Measurements from ENCODE around the gene DNAAF2. TPM values are rescaled to one million over a fixed set of nuclear protein-coding genes. Genes with fewer than 3 reads are reported as not detected.
A peak's percentile ranks its signal among the peaks of the same experiment; 100 is the strongest.

DNAAF2 gene
- total and polyA plus RNA-seq, 9 donors = 6.3 to 8.8 (median 7.7) TPM

DNA sequence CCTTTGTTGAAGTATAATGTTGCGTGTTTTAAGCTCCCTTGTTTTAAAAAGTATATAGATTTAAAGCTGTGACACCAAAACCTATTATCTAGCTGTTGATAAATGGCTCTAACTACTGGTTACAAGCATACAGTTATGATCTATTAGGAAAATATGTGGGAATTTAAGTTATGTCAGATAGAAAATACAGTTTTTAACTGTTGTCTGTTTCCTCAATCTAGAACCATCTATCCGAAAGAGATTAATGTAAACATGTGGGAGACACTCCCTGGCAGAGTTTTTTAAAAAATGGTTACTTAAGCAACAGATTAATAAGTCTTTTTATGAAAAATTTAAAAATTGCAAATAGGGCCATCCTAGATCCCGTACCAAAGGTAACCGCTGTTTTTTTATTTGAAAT lies 22.8 kb downstream of the DNAAF2 start:
- H3K9me3 ChIP-seq (replicated peaks; ENCODE audit: control insufficient read depth, low read depth, low read length) = no peaks in the 10 kb centered on the region
- no peak overlapping the region for H3K4me3 ChIP-seq (ENCODE audit: low read length)
- peaks cover 4% of the 10 kb centered on the region for H3K36me3 ChIP-seq (ENCODE audit: control insufficient read depth, insufficient read depth, low read length)
- H3K27ac ChIP-seq (ENCODE audit: low read length) = no peak overlapping the region
- H3K4me1 ChIP-seq (ENCODE audit: control insufficient read depth, insufficient read depth, low read length) = no peaks in the 10 kb centered on the region
- DNase-seq = no peak
- no CpG with 5 or more reads among the region's 4 CpGs for WGBS (ENCODE audit: insufficient coverage)
- H3K27me3 ChIP-seq (ENCODE audit: control insufficient read depth, insufficient read depth, low read length) = no peaks in the 10 kb centered on the region

- Histone ChIP-seq H3K27me3 (ENCODE audit: control insufficient read depth, insufficient read depth, low read length) (no peaks in the 10 kb centered on the region), H3K4me3 (ENCODE audit: low read length) (no peak overlapping the region), H3K9me3 (replicated peaks; ENCODE audit: control insufficient read depth, low read depth, low read length) (no peaks in the 10 kb centered on the region), H3K36me3 (ENCODE audit: control insufficient read depth, insufficient read depth, low read length) (peaks cover 11% of the 10 kb centered on the region), H3K4me1 (ENCODE audit: control insufficient read depth, insufficient read depth, low read length) (no peaks in the 10 kb centered on the region), H3K27ac (ENCODE audit: low read length) (no peak overlapping the region)
- DNase-seq = no peak
- WGBS (ENCODE audit: insufficient coverage) = 43% methylated on average over 1 of the region's 6 CpGs
These were observed 27.5 kb downstream of the DNAAF2 start for GRCh38 chr14:49607583-49607982.

- WGBS (ENCODE audit: insufficient coverage) = under 1% methylated on average over 75 of the region's 77 CpGs
- DNase-seq = peak; percentile 91
- Histone ChIP-seq H3K4me1 (ENCODE audit: control insufficient read depth, insufficient read depth, low read length) (peaks cover 2% of the 10 kb centered on the region), H3K9me3 (replicated peaks; ENCODE audit: control insufficient read depth, low read depth, low read length) (no peaks in the 10 kb centered on the region), H3K27me3 (ENCODE audit: control insufficient read depth, insufficient read depth, low read length) (no peaks in the 10 kb centered on the region), H3K27ac (ENCODE audit: low read length) (peak within 1 kb of the TSS; percentile 98), H3K4me3 (ENCODE audit: low read length) (peak within 1 kb of the TSS; percentile 69), H3K36me3 (ENCODE audit: control insufficient read depth, insufficient read depth, low read length) (peaks cover 12% of the 10 kb centered on the region)
These were observed 36.4 kb downstream of the DNAAF2 start, which contains the start of gene LRR1 for GRCh38 chr14:49598485-49599300. Gene LRR1, plus strand, starts transcription at chr14:49598940. Its CDS starts 81 bp downstream, at chr14:49599021.

DNA sequence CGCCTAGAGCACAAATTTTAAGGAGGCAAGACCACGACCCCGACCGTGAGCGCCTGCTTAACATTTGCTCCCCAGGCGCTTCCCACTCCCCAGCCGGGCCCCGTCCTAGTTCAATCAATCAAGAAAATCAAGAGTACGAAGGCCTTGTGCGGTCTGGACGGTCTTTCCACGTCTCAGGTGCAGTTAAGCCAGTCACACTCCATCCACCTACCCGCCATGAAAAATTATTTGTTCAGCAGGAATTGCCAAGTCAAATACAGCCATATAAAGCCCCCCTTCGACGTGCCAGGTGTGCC lies 36.9 kb downstream of the DNAAF2 start:
- WGBS (ENCODE audit: insufficient coverage) = 0% methylated on average over 11 of the region's 15 CpGs
- Histone ChIP-seq H3K9me3 (replicated peaks; ENCODE audit: control insufficient read depth, low read depth, low read length) (no peaks in the 10 kb centered on the region), H3K27me3 (ENCODE audit: control insufficient read depth, insufficient read depth, low read length) (no peaks in the 10 kb centered on the region), H3K4me1 (ENCODE audit: control insufficient read depth, insufficient read depth, low read length) (peaks cover 2% of the 10 kb centered on the region), H3K4me3 (ENCODE audit: low read length) (peak overlapping the region; percentile 69), H3K27ac (ENCODE audit: low read length) (peak overlapping the region; percentile 98), H3K36me3 (ENCODE audit: control insufficient read depth, insufficient read depth, low read length) (peaks cover 9% of the 10 kb centered on the region)
- no peak for DNase-seq

GRCh38 chr14:49594347-49595091 lies 40.5 kb downstream of the DNAAF2 start:
- H3K27ac ChIP-seq (ENCODE audit: low read length) = no peak overlapping the region
- no peak overlapping the region for H3K4me3 ChIP-seq (ENCODE audit: low read length)
- no peaks in the 10 kb centered on the region for H3K27me3 ChIP-seq (ENCODE audit: control insufficient read depth, insufficient read depth, low read length)
- no CpG with 5 or more reads among the region's 4 CpGs for WGBS (ENCODE audit: insufficient coverage)
- H3K4me1 ChIP-seq (ENCODE audit: control insufficient read depth, insufficient read depth, low read length) = peaks cover 2% of the 10 kb centered on the region
- peak; percentile 59 for DNase-seq
- H3K9me3 ChIP-seq (replicated peaks; ENCODE audit: control insufficient read depth, low read depth, low read length) = no peaks in the 10 kb centered on the region
- no peaks in the 10 kb centered on the region for H3K36me3 ChIP-seq (ENCODE audit: control insufficient read depth, insufficient read depth, low read length)

GRCh38 chr14:49593016-49593415 lies 42.0 kb downstream of the DNAAF2 start:
- Histone ChIP-seq H3K27me3 (ENCODE audit: control insufficient read depth, insufficient read depth, low read length) (no peaks in the 10 kb centered on the region), H3K4me3 (ENCODE audit: low read length) (no peak overlapping the region), H3K9me3 (replicated peaks; ENCODE audit: control insufficient read depth, low read depth, low read length) (no peaks in the 10 kb centered on the region), H3K4me1 (ENCODE audit: control insufficient read depth, insufficient read depth, low read length) (no peaks in the 10 kb centered on the region), H3K27ac (ENCODE audit: low read length) (no peak overlapping the region), H3K36me3 (ENCODE audit: control insufficient read depth, insufficient read depth, low read length) (no peaks in the 10 kb centered on the region)
- no CpG with 5 or more reads among the region's 3 CpGs for WGBS (ENCODE audit: insufficient coverage)
- no peak for DNase-seq

- H3K36me3 ChIP-seq (ENCODE audit: control insufficient read depth, insufficient read depth, low read length) = peaks cover 2% of the 10 kb centered on the region
- H3K4me1 ChIP-seq (ENCODE audit: control insufficient read depth, insufficient read depth, low read length) = peaks cover 8% of the 10 kb centered on the region
- no peaks in the 10 kb centered on the region for H3K9me3 ChIP-seq (replicated peaks; ENCODE audit: control insufficient read depth, low read depth, low read length)
- no CpG with 5 or more reads among the region's 3 CpGs for WGBS (ENCODE audit: insufficient coverage)
- DNase-seq = no peak
- H3K27me3 ChIP-seq (ENCODE audit: control insufficient read depth, insufficient read depth, low read length) = no peaks in the 10 kb centered on the region
- no peak overlapping the region for H3K27ac ChIP-seq (ENCODE audit: low read length)
- no peak overlapping the region for H3K4me3 ChIP-seq (ENCODE audit: low read length)
These were observed 45.7 kb downstream of the DNAAF2 start for GRCh38 chr14:49589387-49589786.

GRCh38 chr14:49586673-49587460 lies 48.2 kb downstream of the DNAAF2 start:
- no CpG with 5 or more reads among the region's 21 CpGs for WGBS (ENCODE audit: insufficient coverage)

GRCh38 chr14:49585803-49586672 lies 49.0 kb downstream of the DNAAF2 start, which contains the start of gene RPS29:
Gene RPS29, minus strand, starts transcription at chr14:49586380. Its CDS starts 34 bp downstream, at chr14:49586346.
- Histone ChIP-seq H3K4me3 (ENCODE audit: low read length) (peak within 1 kb of the TSS; percentile 97), H3K9me3 (replicated peaks; ENCODE audit: control insufficient read depth, low read depth, low read length) (no peaks in the 10 kb centered on the region), H3K27ac (ENCODE audit: low read length) (peak within 1 kb of the TSS; percentile 98), H3K27me3 (ENCODE audit: control insufficient read depth, insufficient read depth, low read length) (no peaks in the 10 kb centered on the region), H3K36me3 (ENCODE audit: control insufficient read depth, insufficient read depth, low read length) (peaks cover 18% of the 10 kb centered on the region), H3K4me1 (ENCODE audit: control insufficient read depth, insufficient read depth, low read length) (peaks cover 13% of the 10 kb centered on the region)
- peak; percentile 100 for DNase-seq
- under 1% methylated on average over 40 of the region's 55 CpGs for WGBS (ENCODE audit: insufficient coverage)

More at GRCh38 chr14:49586673-49587460, 48.2 kb downstream of the DNAAF2 start:
- peak; percentile 77 for DNase-seq
- Histone ChIP-seq H3K27me3 (ENCODE audit: control insufficient read depth, insufficient read depth, low read length) (no peaks in the 10 kb centered on the region), H3K4me3 (ENCODE audit: low read length) (peak overlapping the region; percentile 97), H3K36me3 (ENCODE audit: control insufficient read depth, insufficient read depth, low read length) (peaks cover 18% of the 10 kb centered on the region), H3K27ac (ENCODE audit: low read length) (peak overlapping the region; percentile 98), H3K4me1 (ENCODE audit: control insufficient read depth, insufficient read depth, low read length) (peaks cover 13% of the 10 kb centered on the region), H3K9me3 (replicated peaks; ENCODE audit: control insufficient read depth, low read depth, low read length) (no peaks in the 10 kb centered on the region)

Measured in muscle of leg (tissue), 11 donors.